ENCODE results near the gene NHLRC2.

NHLRC2 gene

GRCh38 chr10:113859261-113859660, 4.8 kb downstream of the NHLRC2 start:
- DNase-seq (ENCODE audit: low read depth) = no peak

GRCh38 chr10:113865901-113866300, 11.4 kb downstream of the NHLRC2 start:
- no peak for DNase-seq (ENCODE audit: low read depth)

GRCh38 chr10:113866551-113867394, 12.3 kb downstream of the NHLRC2 start:
- DNase-seq (ENCODE audit: low read depth) = no peak

- no peak for DNase-seq (ENCODE audit: low read depth)
These were observed 13.4 kb downstream of the NHLRC2 start for GRCh38 chr10:113867904-113868303.

- no peak for DNase-seq (ENCODE audit: low read depth)
These were observed 15.3 kb downstream of the NHLRC2 start for GRCh38 chr10:113869789-113870188.

- no peak for DNase-seq (ENCODE audit: low read depth)
These were observed 17.9 kb downstream of the NHLRC2 start for GRCh38 chr10:113872139-113873030.

GRCh38 chr10:113875212-113875611, 20.8 kb downstream of the NHLRC2 start:
- DNase-seq (ENCODE audit: low read depth) = no peak

- no peak for DNase-seq (ENCODE audit: low read depth)
These were observed 22.0 kb downstream of the NHLRC2 start for GRCh38 chr10:113876461-113876860.

- DNase-seq (ENCODE audit: low read depth) = no peak
These were observed 25.2 kb downstream of the NHLRC2 start for GRCh38 chr10:113879691-113880090.

- peak; percentile 41 for DNase-seq (ENCODE audit: low read depth)
These were observed 25.8 kb downstream of the NHLRC2 start for GRCh38 chr10:113880236-113880635.

GRCh38 chr10:113882240-113882639, 27.8 kb downstream of the NHLRC2 start:
- DNase-seq (ENCODE audit: low read depth) = no peak

- no peak for DNase-seq (ENCODE audit: low read depth)
These were observed 35.5 kb downstream of the NHLRC2 start for GRCh38 chr10:113889911-113890310.

GRCh38 chr10:113890769-113891168, 36.3 kb downstream of the NHLRC2 start:
- no peak for DNase-seq (ENCODE audit: low read depth)

GRCh38 chr10:113891476-113891875, 37.0 kb downstream of the NHLRC2 start:
- no peak for DNase-seq (ENCODE audit: low read depth)

GRCh38 chr10:113893570-113893969, 39.1 kb downstream of the NHLRC2 start:
- DNase-seq (ENCODE audit: low read depth) = no peak

GRCh38 chr10:113894581-113894980, 40.1 kb downstream of the NHLRC2 start:
- DNase-seq (ENCODE audit: low read depth) = no peak

GRCh38 chr10:113895018-113895417, 40.6 kb downstream of the NHLRC2 start:
- peak; percentile 24 for DNase-seq (ENCODE audit: low read depth)

GRCh38 chr10:113897693-113898618, 43.5 kb downstream of the NHLRC2 start:
- no peak for DNase-seq (ENCODE audit: low read depth)

- DNase-seq (ENCODE audit: low read depth) = no peak
These were observed 45.6 kb downstream of the NHLRC2 start for GRCh38 chr10:113899952-113900598.

- no peak for DNase-seq (ENCODE audit: low read depth)
These were observed 51.3 kb downstream of the NHLRC2 start for GRCh38 chr10:113905756-113906155.

GRCh38 chr10:113907166-113907565, 52.7 kb downstream of the NHLRC2 start:
- DNase-seq (ENCODE audit: low read depth) = peak; percentile 52
